HepG2 (cell line): Measurements from ENCODE around the gene NDUFAF8. TPM values are rescaled to one million over a fixed set of nuclear protein-coding genes. Genes with fewer than 3 reads are reported as not detected.

Source experiments
- ATAC-seq: fragments of 200-7000 bp; cut with Tn5 transposase; 3 replicates; pipeline ENCODE4 v1.9.1; 2020; ENCODE audit warnings: mild to moderate bottlenecking, moderate library complexity
- BruUV-seq: library from RNA; stranded (reverse); fragments of 400-500 nt; replicated peaks from 2 replicates; lab custom pipeline; 2021; lab: Mats Ljungman, UMichigan
- CTCF ChIA-PET: fragments of 300-600 bp; formaldehyde crosslinking; extraction: SDS; loops from one replicate; lab custom pipeline; 2021; ENCODE audit warnings: low total read pairs, inconsistent platforms, low intra/inter-chr PET ratio; lab: Yijun Ruan, JAX
- POLR2A ChIA-PET: fragments of 350-600 bp; sonication (Branson Sonifier 250); formaldehyde crosslinking; loops from one replicate; lab custom pipeline; 2020; ENCODE audit warnings: antibody characterized with exemption, inconsistent platforms; lab: Yijun Ruan, JAX
- DNase-seq: peaks from one replicate; pipeline ENCODE4 v3.0.0-alpha.2; 2015; ENCODE audit warnings: low spot score
- FAIRE-seq: peaks from 3 replicates; lab custom pipeline; 2011; peaks lifted over from hg19 to GRCh38; lab: Jason Lieb, UNC
- H2AFZ ChIP-seq: one replicate; pipeline ENCODE4 v1.6.1; 2011; ENCODE audit warnings: low read length, inconsistent platforms
- H3K27ac ChIP-seq: fragments of 300-600 bp; 3 replicates; pipeline ENCODE4 v1.8.0; 2011; ENCODE audit warnings: mixed run types, mild to moderate bottlenecking, mixed read lengths, low read length, inconsistent platforms; ENCODE audit not compliant: insufficient read depth; ENCODE audit errors: extremely low read length
- H3K27me3 ChIP-seq, 2 experiments: fragments of 200-600 bp in 1 of 2; 2 replicates in 1 of 2; 3 replicates in 1 of 2; pipeline versions ENCODE4 v1.6.0 to v1.8.0; 2011; ENCODE audit warnings: low read length in 2 of 2, mild to moderate bottlenecking in 2 of 2, moderate library complexity in 2 of 2, inconsistent platforms in 1 of 2; ENCODE audit not compliant: insufficient read depth in 2 of 2, control insufficient read depth in 1 of 2
- H3K36me3 ChIP-seq, 2 experiments: fragments of 200-600 bp in 1 of 2; replicated peaks in 1 of 2; 2 replicates in 1 of 2; 3 replicates in 1 of 2; pipeline versions ENCODE4 v1.5.1 to v1.8.0; 2011; ENCODE audit warnings: low read length in 2 of 2, inconsistent platforms in 1 of 2; ENCODE audit not compliant: insufficient read depth in 2 of 2, control insufficient read depth in 1 of 2
- H3K4me1 ChIP-seq: 2 replicates; pipeline ENCODE4 v1.5.1; 2012; ENCODE audit warnings: low read length, inconsistent platforms; ENCODE audit not compliant: insufficient read depth
- H3K4me2 ChIP-seq: 2 replicates; pipeline ENCODE4 v1.6.0; 2011; ENCODE audit warnings: low read depth, low read length, inconsistent platforms
- H3K4me3 ChIP-seq, 3 experiments: fragments of 200-600 bp in 1 of 3; sonication (generic), shearing (Covaris generic) in 1 of 3; replicated peaks in 1 of 3; 2 replicates each; pipeline ENCODE4 v1.5.1; 2011 to 2016; ENCODE audit warnings: low read length in 3 of 3, inconsistent platforms in 2 of 3, low read depth in 2 of 3, mild to moderate bottlenecking in 2 of 3, control low read depth in 1 of 3, mixed read lengths in 1 of 3; ENCODE audit not compliant: insufficient read depth in 1 of 3
- H3K79me2 ChIP-seq: one replicate; pipeline ENCODE4 v1.6.1; 2011; ENCODE audit warnings: low read length, inconsistent platforms; ENCODE audit not compliant: insufficient read depth
- H3K9ac ChIP-seq: 2 replicates; pipeline ENCODE4 v1.6.0; 2011; ENCODE audit warnings: mild to moderate bottlenecking, low read depth, low read length, inconsistent platforms; ENCODE audit not compliant: insufficient read depth
- H3K9me3 ChIP-seq: 2 replicates; pipeline ENCODE4 v1.5.1; 2012; ENCODE audit warnings: mild to moderate bottlenecking, low read length
- H4K20me1 ChIP-seq: 2 replicates; pipeline ENCODE4 v1.6.0; 2011; ENCODE audit warnings: inconsistent platforms, mild to moderate bottlenecking, low read length, moderate library complexity; ENCODE audit not compliant: insufficient read depth
- MATR3 ChIP-seq: sonication (generic); formaldehyde crosslinking; IDR thresholded peaks from 2 replicates; pipeline ENCODE4 v1.4.0; 2020; ENCODE audit warnings: missing genetic modification reagents
- SAP130 ChIP-seq: IDR thresholded peaks from 2 replicates; pipeline ENCODE4 v1.6.1; 2016; ENCODE audit warnings: low read depth
- ZC3H13 ChIP-seq: sonication (generic); formaldehyde crosslinking; IDR thresholded peaks from 2 replicates; pipeline ENCODE4 v1.8.1; 2023; ENCODE audit warnings: mild to moderate bottlenecking, missing genetic modification reagents, moderate library complexity
- ZNF282 ChIP-seq: fragments of 450-650 bp; IDR thresholded peaks from 2 replicates; pipeline ENCODE4 v1.6.1; 2018; ENCODE audit not compliant: partially characterized antibody
- ZNF335 ChIP-seq: sonication (generic); formaldehyde crosslinking; IDR thresholded peaks from 2 replicates; pipeline ENCODE4 v1.4.0; 2020; ENCODE audit warnings: missing genetic modification reagents
- ZNF343 ChIP-seq: sonication (generic); formaldehyde crosslinking; IDR thresholded peaks from 2 replicates; pipeline ENCODE4 v1.4.0; 2020; ENCODE audit warnings: mild to moderate bottlenecking, missing genetic modification reagents
- ZNF616 ChIP-seq: sonication (generic); formaldehyde crosslinking; IDR thresholded peaks from 2 replicates; pipeline ENCODE4 v1.5.0; 2020; ENCODE audit warnings: low read depth, mild to moderate bottlenecking, missing genetic modification reagents
- ZNF773 ChIP-seq: sonication (generic); formaldehyde crosslinking; IDR thresholded peaks from 2 replicates; pipeline ENCODE4 v1.4.0; 2020; ENCODE audit warnings: missing genetic modification reagents, borderline replicate concordance
- ZNF776 ChIP-seq: sonication (generic); formaldehyde crosslinking; IDR thresholded peaks from 2 replicates; pipeline ENCODE4 v1.4.0; 2020; ENCODE audit warnings: mild to moderate bottlenecking, missing genetic modification reagents
- ZNF777 ChIP-seq: sonication (generic); formaldehyde crosslinking; IDR thresholded peaks from 2 replicates; pipeline ENCODE4 v1.4.0; 2020; ENCODE audit warnings: missing genetic modification reagents
- WGBS: methylation state at CpG from one replicate; pipeline ENCODE4 v1.1.6; 2017; ENCODE audit warnings: low lambda C conversion rate; 5-methylcytosine and 5-hydroxymethylcytosine counted together
- in situ Hi-C: cut with HindIII; loops from 2 replicates; pipeline ENCODE4 v1.10.0; 2017; ENCODE audit warnings: low pct_unique_long_range_greater_than_20kb; ENCODE audit not compliant: extremely low pct_ligation_motif_present
- intact Hi-C: fragments of 100-400 bp; cut with micrococcal nuclease; formaldehyde crosslinking; loops from one replicate; pipeline ENCODE4 v1.10.0; 2022; ENCODE audit not compliant: unreplicated experiment
- polyA plus RNA-seq, 8 experiments: library from polyadenylated mRNA; depleted of rRNA in 3 of 8; stranded (reverse) in 7 of 8; unstranded in 1 of 8; fragments of >200 nt; fragmentation: Illumina TruSeq in 4 of 8; extraction: Trizol in 4 of 8; gene quantifications; 2 replicates each; pipeline versions ENCODE4 v1.2.1 to v1.2.3, GENCODE V29; 2011 to 2016; ENCODE audit warnings: low read depth in 4 of 8, missing spikeins in 1 of 8, mixed read lengths in 1 of 8; ENCODE audit not compliant: insufficient read depth in 1 of 8
- total RNA-seq, 5 experiments: library from RNA; depleted of rRNA; stranded (reverse); fragments of >200 nt; fragmentation: Illumina TruSeq; extraction: Trizol; gene quantifications; 2 replicates each; pipeline ENCODE4 v1.2.3, GENCODE V29; 2016; ENCODE audit warnings: low read depth in 1 of 5
- TF ChIP-seq, protein P1 (sequence below), 2 experiments: sonication (generic) in 1 of 2; formaldehyde crosslinking in 1 of 2; IDR thresholded peaks; 2 replicates each; pipeline versions ENCODE4 v1.4.0 to v1.6.1; 2018 to 2020; ENCODE audit warnings: missing genetic modification reagents in 2 of 2, borderline replicate concordance in 1 of 2, low read depth in 1 of 2, mild to moderate bottlenecking in 1 of 2, missing biosample characterization in 1 of 2
- TF ChIP-seq, protein P2 (sequence below): sonication (generic); formaldehyde crosslinking; IDR thresholded peaks from 2 replicates; pipeline ENCODE4 v1.5.0; 2020; ENCODE audit warnings: mild to moderate bottlenecking, missing genetic modification reagents, borderline replicate concordance
- TF ChIP-seq, protein P3 (sequence below): sonication (generic); formaldehyde crosslinking; IDR thresholded peaks from 2 replicates; pipeline ENCODE4 v1.4.0; 2020; ENCODE audit warnings: missing genetic modification reagents
- TF ChIP-seq, protein P4 (sequence below): sonication (generic); formaldehyde crosslinking; IDR thresholded peaks from 2 replicates; pipeline ENCODE4 v1.4.0; 2020; ENCODE audit warnings: mild to moderate bottlenecking, low read depth, missing genetic modification reagents

Gene NDUFAF8
- total and polyA plus RNA-seq, 2 of the 13 experiments (the other 11 are each of a cell fraction or from before 2014, with no cell fraction given): 75.6 to 233 TPM

DNA sequence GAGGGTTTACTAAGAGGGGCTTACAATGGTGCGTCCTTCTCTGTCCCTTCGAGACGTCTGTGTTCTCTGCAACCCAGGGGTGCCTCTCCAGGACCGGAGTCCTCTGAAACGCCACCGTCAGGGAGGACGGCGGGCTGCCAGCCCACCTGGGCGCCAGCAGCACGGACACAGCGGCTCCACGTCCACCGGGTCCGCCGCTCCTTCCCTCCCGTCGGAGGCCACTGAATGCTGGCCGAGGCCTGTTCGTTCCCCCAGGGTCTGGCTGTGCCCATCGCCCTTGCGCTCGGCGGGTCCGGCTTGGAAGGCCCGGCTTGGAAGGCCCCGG, 666 bp upstream of the NDUFAF8 start:
- H3K4me3 ChIP-seq: peak overlapping the region; percentile 80 to 95 (median 90)
- POLR2A ChIA-PET: interaction anchor here (0.7 to 3.8 kb wide), 21 partner anchors 9 to 445 kb away, joined by 3 to 61 read pairs (median 4); partner anchors contain the start of genes ARL16, CEP131, HGS and PVALEF
- H3K9me3 ChIP-seq: no peaks in the 10 kb centered on the region
- BruUV-seq: no TSS peak
- intact Hi-C loops: no loop called here
- FAIRE-seq: no peak
- no peak for DNase-seq
- H2AFZ ChIP-seq: no peak overlapping the region
- no peaks in the 10 kb centered on the region; a peak in 1 of 5 replicates for H3K27me3 ChIP-seq
- H3K4me1 ChIP-seq: peaks cover 27% of the 10 kb centered on the region
- peak overlapping the region; percentile 48 for H3K27ac ChIP-seq
- H3K79me2 ChIP-seq: peaks cover 40% of the 10 kb centered on the region
- H4K20me1 ChIP-seq: peaks cover 8% of the 10 kb centered on the region; the same call in 1 of the 2 replicates
- peak; percentile 0 for ATAC-seq
- peaks cover 6 to 9% of the 10 kb centered on the region in 2 experiments; a peak in 2 of 5 replicates for H3K36me3 ChIP-seq
- CTCF ChIA-PET: no interaction called here
- H3K4me2 ChIP-seq: peak overlapping the region; percentile 91
- in situ Hi-C loops: no loop called here
- under 1% methylated on average over 23 of the region's 26 CpGs for WGBS
- H3K9ac ChIP-seq: peak overlapping the region; percentile 98
- TF ChIP-seq ZNF343 (CRISPR knock-in tag) (0 out of 2 replicates have a peak, but pooled peaks have one; percentile 11), MATR3 (CRISPR knock-in tag) (0 out of 2 replicates have a peak, but pooled peaks have one; percentile 50), ZNF776 (CRISPR knock-in tag) (peak; percentile 87; the same call in 1 of the 2 replicates), ZNF777 (CRISPR knock-in tag) (peak; percentile 85), ZNF616 (CRISPR knock-in tag) (0 out of 2 replicates have a peak, but pooled peaks have one; percentile 6), SAP130 (CRISPR knock-in tag) (no peak), ZC3H13 (CRISPR knock-in tag) (0 out of 2 replicates have a peak, but pooled peaks have one; percentile 62), ZNF335 (CRISPR knock-in tag) (0 out of 2 replicates have a peak, but pooled peaks have one; percentile 10), ZNF282 (no peak), ZNF773 (CRISPR knock-in tag) (0 out of 2 replicates have a peak, but pooled peaks have one; percentile 13)
- TF ChIP-seq, protein P1, sequence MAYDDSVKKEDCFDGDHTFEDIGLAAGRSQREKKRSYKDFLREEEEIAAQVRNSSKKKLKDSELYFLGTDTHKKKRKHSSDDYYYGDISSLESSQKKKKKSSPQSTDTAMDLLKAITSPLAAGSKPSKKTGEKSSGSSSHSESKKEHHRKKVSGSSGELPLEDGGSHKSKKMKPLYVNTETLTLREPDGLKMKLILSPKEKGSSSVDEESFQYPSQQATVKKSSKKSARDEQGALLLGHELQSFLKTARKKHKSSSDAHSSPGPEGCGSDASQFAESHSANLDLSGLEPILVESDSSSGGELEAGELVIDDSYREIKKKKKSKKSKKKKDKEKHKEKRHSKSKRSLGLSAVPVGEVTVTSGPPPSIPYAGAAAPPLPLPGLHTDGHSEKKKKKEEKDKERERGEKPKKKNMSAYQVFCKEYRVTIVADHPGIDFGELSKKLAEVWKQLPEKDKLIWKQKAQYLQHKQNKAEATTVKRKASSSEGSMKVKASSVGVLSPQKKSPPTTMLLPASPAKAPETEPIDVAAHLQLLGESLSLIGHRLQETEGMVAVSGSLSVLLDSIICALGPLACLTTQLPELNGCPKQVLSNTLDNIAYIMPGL (CRISPR knock-in tag; IDR thresholded peaks at IDR 0.05; ENCODE audit: borderline replicate concordance in 1 of 2, low read depth in 1 of 2): peak in 1 of 2 experiments; percentile 1; a peak in 1 of 4 replicates
- TF ChIP-seq, protein P2, sequence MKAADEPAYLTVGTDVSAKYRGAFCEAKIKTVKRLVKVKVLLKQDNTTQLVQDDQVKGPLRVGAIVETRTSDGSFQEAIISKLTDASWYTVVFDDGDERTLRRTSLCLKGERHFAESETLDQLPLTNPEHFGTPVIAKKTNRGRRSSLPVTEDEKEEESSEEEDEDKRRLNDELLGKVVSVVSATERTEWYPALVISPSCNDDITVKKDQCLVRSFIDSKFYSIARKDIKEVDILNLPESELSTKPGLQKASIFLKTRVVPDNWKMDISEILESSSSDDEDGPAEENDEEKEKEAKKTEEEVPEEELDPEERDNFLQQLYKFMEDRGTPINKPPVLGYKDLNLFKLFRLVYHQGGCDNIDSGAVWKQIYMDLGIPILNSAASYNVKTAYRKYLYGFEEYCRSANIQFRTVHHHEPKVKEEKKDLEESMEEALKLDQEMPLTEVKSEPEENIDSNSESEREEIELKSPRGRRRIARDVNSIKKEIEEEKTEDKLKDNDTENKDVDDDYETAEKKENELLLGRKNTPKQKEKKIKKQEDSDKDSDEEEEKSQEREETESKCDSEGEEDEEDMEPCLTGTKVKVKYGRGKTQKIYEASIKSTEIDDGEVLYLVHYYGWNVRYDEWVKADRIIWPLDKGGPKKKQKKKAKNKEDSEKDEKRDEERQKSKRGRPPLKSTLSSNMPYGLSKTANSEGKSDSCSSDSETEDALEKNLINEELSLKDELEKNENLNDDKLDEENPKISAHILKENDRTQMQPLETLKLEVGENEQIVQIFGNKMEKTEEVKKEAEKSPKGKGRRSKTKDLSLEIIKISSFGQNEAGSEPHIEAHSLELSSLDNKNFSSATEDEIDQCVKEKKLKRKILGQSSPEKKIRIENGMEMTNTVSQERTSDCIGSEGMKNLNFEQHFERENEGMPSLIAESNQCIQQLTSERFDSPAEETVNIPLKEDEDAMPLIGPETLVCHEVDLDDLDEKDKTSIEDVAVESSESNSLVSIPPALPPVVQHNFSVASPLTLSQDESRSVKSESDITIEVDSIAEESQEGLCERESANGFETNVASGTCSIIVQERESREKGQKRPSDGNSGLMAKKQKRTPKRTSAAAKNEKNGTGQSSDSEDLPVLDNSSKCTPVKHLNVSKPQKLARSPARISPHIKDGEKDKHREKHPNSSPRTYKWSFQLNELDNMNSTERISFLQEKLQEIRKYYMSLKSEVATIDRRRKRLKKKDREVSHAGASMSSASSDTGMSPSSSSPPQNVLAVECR: no peak; the same call in 1 of the 2 replicates
- TF ChIP-seq, protein P3, sequence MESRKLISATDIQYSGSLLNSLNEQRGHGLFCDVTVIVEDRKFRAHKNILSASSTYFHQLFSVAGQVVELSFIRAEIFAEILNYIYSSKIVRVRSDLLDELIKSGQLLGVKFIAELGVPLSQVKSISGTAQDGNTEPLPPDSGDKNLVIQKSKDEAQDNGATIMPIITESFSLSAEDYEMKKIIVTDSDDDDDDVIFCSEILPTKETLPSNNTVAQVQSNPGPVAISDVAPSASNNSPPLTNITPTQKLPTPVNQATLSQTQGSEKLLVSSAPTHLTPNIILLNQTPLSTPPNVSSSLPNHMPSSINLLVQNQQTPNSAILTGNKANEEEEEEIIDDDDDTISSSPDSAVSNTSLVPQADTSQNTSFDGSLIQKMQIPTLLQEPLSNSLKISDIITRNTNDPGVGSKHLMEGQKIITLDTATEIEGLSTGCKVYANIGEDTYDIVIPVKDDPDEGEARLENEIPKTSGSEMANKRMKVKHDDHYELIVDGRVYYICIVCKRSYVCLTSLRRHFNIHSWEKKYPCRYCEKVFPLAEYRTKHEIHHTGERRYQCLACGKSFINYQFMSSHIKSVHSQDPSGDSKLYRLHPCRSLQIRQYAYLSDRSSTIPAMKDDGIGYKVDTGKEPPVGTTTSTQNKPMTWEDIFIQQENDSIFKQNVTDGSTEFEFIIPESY (CRISPR knock-in tag): no peak
- TF ChIP-seq, protein P4, sequence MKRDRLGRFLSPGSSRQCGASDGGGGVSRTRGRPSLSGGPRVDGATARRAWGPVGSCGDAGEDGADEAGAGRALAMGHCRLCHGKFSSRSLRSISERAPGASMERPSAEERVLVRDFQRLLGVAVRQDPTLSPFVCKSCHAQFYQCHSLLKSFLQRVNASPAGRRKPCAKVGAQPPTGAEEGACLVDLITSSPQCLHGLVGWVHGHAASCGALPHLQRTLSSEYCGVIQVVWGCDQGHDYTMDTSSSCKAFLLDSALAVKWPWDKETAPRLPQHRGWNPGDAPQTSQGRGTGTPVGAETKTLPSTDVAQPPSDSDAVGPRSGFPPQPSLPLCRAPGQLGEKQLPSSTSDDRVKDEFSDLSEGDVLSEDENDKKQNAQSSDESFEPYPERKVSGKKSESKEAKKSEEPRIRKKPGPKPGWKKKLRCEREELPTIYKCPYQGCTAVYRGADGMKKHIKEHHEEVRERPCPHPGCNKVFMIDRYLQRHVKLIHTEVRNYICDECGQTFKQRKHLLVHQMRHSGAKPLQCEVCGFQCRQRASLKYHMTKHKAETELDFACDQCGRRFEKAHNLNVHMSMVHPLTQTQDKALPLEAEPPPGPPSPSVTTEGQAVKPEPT (CRISPR knock-in tag): 0 out of 2 replicates have a peak, but pooled peaks have one; percentile 25
